H9 (cell line): Measurements from ENCODE around the gene HERC4. TPM values are rescaled to one million over a fixed set of nuclear protein-coding genes. Genes with fewer than 3 reads are reported as not detected.

Source experiments
- DNase-seq: peaks from one replicate; pipeline ENCODE4 v3.0.0-alpha.2; 2017
- H2AFZ ChIP-seq: one replicate; pipeline ENCODE4 v1.6.1; 2013; ENCODE audit warnings: mild to moderate bottlenecking, low read length, control low read depth, moderate library complexity
- H2AK5ac ChIP-seq: 2 replicates; pipeline ENCODE4 v1.6.1; 2013; ENCODE audit warnings: low read length, control low read depth, mixed read lengths; ENCODE audit not compliant: insufficient read length
- H2BK120ac ChIP-seq: one replicate; pipeline ENCODE4 v1.6.1; 2013; ENCODE audit warnings: low read depth, mild to moderate bottlenecking, low read length, control low read depth, inconsistent platforms; ENCODE audit not compliant: poor library complexity, severe bottlenecking
- H2BK12ac ChIP-seq: 2 replicates; pipeline ENCODE4 v1.6.1; 2013; ENCODE audit warnings: low read length, control low read depth, mixed read lengths, low read depth; ENCODE audit not compliant: insufficient read length
- H2BK15ac ChIP-seq: 2 replicates; pipeline ENCODE4 v1.6.1; 2013; ENCODE audit warnings: low read depth, low read length, control low read depth
- H2BK20ac ChIP-seq: one replicate; pipeline ENCODE4 v1.6.1; 2013; ENCODE audit warnings: low read depth, mild to moderate bottlenecking, low read length, control low read depth, inconsistent platforms; ENCODE audit not compliant: poor library complexity, severe bottlenecking
- H2BK5ac ChIP-seq: 2 replicates; pipeline ENCODE4 v1.6.1; 2013; ENCODE audit warnings: low read length, control low read depth, mixed read lengths; ENCODE audit not compliant: insufficient read length
- H3K14ac ChIP-seq: 2 replicates; pipeline ENCODE4 v1.6.1; 2013; ENCODE audit warnings: low read length, control low read depth; ENCODE audit not compliant: insufficient read depth
- H3K18ac ChIP-seq: 2 replicates; pipeline ENCODE4 v1.6.1; 2013; ENCODE audit warnings: low read depth, mild to moderate bottlenecking, mixed read lengths, low read length, control low read depth; ENCODE audit not compliant: insufficient read length
- H3K23ac ChIP-seq: 2 replicates; pipeline ENCODE4 v1.6.1; 2013; ENCODE audit warnings: low read length, control low read depth, mixed read lengths, low read depth; ENCODE audit not compliant: insufficient read length
- H3K23me2 ChIP-seq: 2 replicates; pipeline ENCODE4 v1.6.1; 2013; ENCODE audit warnings: low read depth, mild to moderate bottlenecking, mixed read lengths, low read length, control low read depth; ENCODE audit not compliant: insufficient read length, poor library complexity, severe bottlenecking
- H3K27ac ChIP-seq: 2 replicates; pipeline ENCODE4 v1.5.1; 2013; ENCODE audit warnings: low read length, control low read depth, mixed read lengths, low read depth; ENCODE audit not compliant: insufficient read length
- H3K27me3 ChIP-seq: 2 replicates; pipeline ENCODE4 v1.6.1; 2013; ENCODE audit warnings: low read length, control low read depth, inconsistent platforms; ENCODE audit not compliant: insufficient read depth
- H3K4ac ChIP-seq: 2 replicates; pipeline ENCODE4 v1.6.1; 2013; ENCODE audit warnings: low read depth, mild to moderate bottlenecking, control low read depth, inconsistent platforms, low read length, moderate library complexity
- H3K4me1 ChIP-seq: 2 replicates; pipeline ENCODE4 v1.6.1; 2013; ENCODE audit warnings: low read length, control low read depth, inconsistent platforms; ENCODE audit not compliant: insufficient read depth
- H3K4me2 ChIP-seq: 2 replicates; pipeline ENCODE4 v1.6.1; 2013; ENCODE audit warnings: low read length, control low read depth, mixed read lengths; ENCODE audit not compliant: insufficient read length, insufficient read depth
- H3K56ac ChIP-seq: 2 replicates; pipeline ENCODE4 v1.6.1; 2013; ENCODE audit warnings: low read depth, mild to moderate bottlenecking, mixed read lengths, low read length, control low read depth; ENCODE audit not compliant: insufficient read length
- H3K79me1 ChIP-seq: 2 replicates; pipeline ENCODE4 v1.6.1; 2013; ENCODE audit warnings: low read depth, mild to moderate bottlenecking, moderate library complexity, low read length, control low read depth, inconsistent platforms; ENCODE audit not compliant: insufficient read depth, poor library complexity, severe bottlenecking
- H3K79me2 ChIP-seq: 2 replicates; pipeline ENCODE4 v1.6.1; 2013; ENCODE audit warnings: low read length, control low read depth, inconsistent platforms; ENCODE audit not compliant: insufficient read depth
- H3K9ac ChIP-seq: 2 replicates; pipeline ENCODE4 v1.6.1; 2013; ENCODE audit warnings: low read length, control low read depth, mixed read lengths; ENCODE audit not compliant: insufficient read length; ENCODE audit errors: extremely low read depth
- H3K9me3 ChIP-seq: one replicate; pipeline ENCODE4 v1.6.1; 2013; ENCODE audit warnings: low read depth, low read length, inconsistent platforms; ENCODE audit not compliant: control insufficient read depth
- H3T11ph ChIP-seq: one replicate; pipeline ENCODE4 v1.6.1; 2013; ENCODE audit warnings: mild to moderate bottlenecking, low read length, control low read depth, inconsistent platforms
- H4K20me1 ChIP-seq: one replicate; pipeline ENCODE4 v1.6.1; 2013; ENCODE audit not compliant: control insufficient read depth, insufficient read length, insufficient read depth
- H4K5ac ChIP-seq: 2 replicates; pipeline ENCODE4 v1.6.1; 2013; ENCODE audit warnings: low read depth, mild to moderate bottlenecking, mixed read lengths, low read length, control low read depth; ENCODE audit not compliant: insufficient read length
- H4K8ac ChIP-seq: replicated peaks from 2 replicates; pipeline ENCODE4 v1.6.1; 2013; ENCODE audit warnings: low read length, control low read depth, mixed read lengths, low read depth; ENCODE audit not compliant: insufficient read length
- H4K91ac ChIP-seq: 2 replicates; pipeline ENCODE4 v1.6.1; 2013; ENCODE audit warnings: low read depth, mild to moderate bottlenecking, moderate library complexity, mixed read lengths, low read length, control low read depth; ENCODE audit not compliant: insufficient read length
- H3K27ac Mint-ChIP-seq, 3 experiments: 2 replicates in 2 of 3; 3 replicates in 1 of 3; pipeline ENCODE4 v1.8.0; 2020 to 2021; ENCODE audit warnings: mixed read lengths in 3 of 3, mild to moderate bottlenecking in 1 of 3, moderate library complexity in 1 of 3
- H3K27me3 Mint-ChIP-seq: 2 replicates; pipeline ENCODE4 v1.8.0; 2021; ENCODE audit warnings: low read depth, mild to moderate bottlenecking, moderate library complexity, mixed read lengths
- H3K36me3 Mint-ChIP-seq, 3 experiments: 2 replicates in 2 of 3; 3 replicates in 1 of 3; pipeline ENCODE4 v1.8.0; 2020 to 2021; ENCODE audit warnings: low read depth in 3 of 3, mixed read lengths in 3 of 3; ENCODE audit not compliant: insufficient read depth in 1 of 3
- H3K4me1 Mint-ChIP-seq, 2 experiments: 2 replicates each; pipeline ENCODE4 v1.8.0; 2020; ENCODE audit warnings: mixed read lengths in 2 of 2
- H3K4me3 Mint-ChIP-seq, 2 experiments: 2 replicates in 1 of 2; 3 replicates in 1 of 2; pipeline ENCODE4 v1.8.0; 2020 to 2021; ENCODE audit warnings: mild to moderate bottlenecking in 2 of 2, mixed read lengths in 2 of 2, moderate library complexity in 1 of 2
- H3K9me3 Mint-ChIP-seq, 2 experiments: 2 replicates in 1 of 2; 3 replicates in 1 of 2; pipeline ENCODE4 v1.8.0; 2020; ENCODE audit warnings: mild to moderate bottlenecking in 2 of 2, mixed read lengths in 2 of 2, moderate library complexity in 1 of 2
- WGBS: extraction: QIAGEN DNeasy Blood & Tissue Kit; methylation state at CpG from one replicate; pipeline ENCODE4 v1.1.7; 2013; ENCODE audit warnings: missing lambda C conversion rate, low lambda C conversion rate, mixed read lengths; ENCODE audit not compliant: insufficient read length; ENCODE audit errors: extremely low coverage; 5-methylcytosine and 5-hydroxymethylcytosine counted together
- total RNA-seq: library from RNA; stranded (reverse); gene quantifications from 2 replicates; pipeline ENCODE4 v1.2.1, GENCODE V29; 2021
- TF ChIP-seq, protein P1 (sequence below): fragments of 200-600 bp; sonication (generic); conservative IDR thresholded peaks from 3 replicates; pipeline ENCODE4 v1.8.0; 2021; ENCODE audit warnings: antibody characterized with exemption, mild to moderate bottlenecking

The HERC4 gene
- total RNA-seq, 1 experiment from 2014 or later, result 24.5 TPM

DNA sequence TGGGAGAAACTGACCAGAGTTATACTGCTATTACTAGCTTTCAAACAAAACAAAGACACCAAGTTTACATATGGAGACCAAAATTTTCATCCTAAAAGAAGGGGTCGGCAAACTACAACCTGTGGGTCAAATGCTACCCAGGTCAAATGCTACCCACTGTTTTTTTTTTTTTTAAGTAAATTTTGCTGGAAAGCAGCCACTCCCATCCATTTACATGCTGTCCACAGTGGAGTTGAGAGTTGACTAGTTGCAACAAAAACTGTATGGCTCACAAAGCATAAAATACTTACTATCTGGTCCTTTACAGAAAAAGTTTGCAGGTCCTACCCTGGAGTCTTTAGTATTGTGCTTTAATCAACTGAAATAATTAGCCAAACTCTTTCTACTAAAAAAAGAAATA is 99.2 kb downstream of the HERC4 start:
- Histone ChIP-seq H2BK15ac (no peak overlapping the region), H3K79me1 (no peaks in the 10 kb centered on the region), H3K23ac (no peak overlapping the region), H3K56ac (no peak overlapping the region), H3K27ac (no peak overlapping the region), H4K5ac (no peak overlapping the region), H2AFZ (no peak overlapping the region), H3K4me2 (no peak overlapping the region), H2AK5ac (no peak overlapping the region), H2BK120ac (no peak overlapping the region), H3K14ac (no peak overlapping the region), H3K4ac (no peak overlapping the region), H3K27me3 (no peaks in the 10 kb centered on the region), H3K79me2 (no peaks in the 10 kb centered on the region), H2BK5ac (no peak overlapping the region), H4K91ac (no peak overlapping the region), H2BK12ac (no peak overlapping the region), H3K23me2 (no peaks in the 10 kb centered on the region), H3K9ac (no peak overlapping the region), H3K9me3 (no peaks in the 10 kb centered on the region), H3K18ac (no peak overlapping the region), H3T11ph (no peak overlapping the region), H4K20me1 (no peaks in the 10 kb centered on the region), H4K8ac (no peak overlapping the region), H3K4me1 (peaks cover 8% of the 10 kb centered on the region; the same call in 1 of the 2 replicates), H2BK20ac (no peak overlapping the region)
- TF ChIP-seq, protein P1, sequence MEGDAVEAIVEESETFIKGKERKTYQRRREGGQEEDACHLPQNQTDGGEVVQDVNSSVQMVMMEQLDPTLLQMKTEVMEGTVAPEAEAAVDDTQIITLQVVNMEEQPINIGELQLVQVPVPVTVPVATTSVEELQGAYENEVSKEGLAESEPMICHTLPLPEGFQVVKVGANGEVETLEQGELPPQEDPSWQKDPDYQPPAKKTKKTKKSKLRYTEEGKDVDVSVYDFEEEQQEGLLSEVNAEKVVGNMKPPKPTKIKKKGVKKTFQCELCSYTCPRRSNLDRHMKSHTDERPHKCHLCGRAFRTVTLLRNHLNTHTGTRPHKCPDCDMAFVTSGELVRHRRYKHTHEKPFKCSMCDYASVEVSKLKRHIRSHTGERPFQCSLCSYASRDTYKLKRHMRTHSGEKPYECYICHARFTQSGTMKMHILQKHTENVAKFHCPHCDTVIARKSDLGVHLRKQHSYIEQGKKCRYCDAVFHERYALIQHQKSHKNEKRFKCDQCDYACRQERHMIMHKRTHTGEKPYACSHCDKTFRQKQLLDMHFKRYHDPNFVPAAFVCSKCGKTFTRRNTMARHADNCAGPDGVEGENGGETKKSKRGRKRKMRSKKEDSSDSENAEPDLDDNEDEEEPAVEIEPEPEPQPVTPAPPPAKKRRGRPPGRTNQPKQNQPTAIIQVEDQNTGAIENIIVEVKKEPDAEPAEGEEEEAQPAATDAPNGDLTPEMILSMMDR, result no peak
- no peak for DNase-seq
- H3K9me3 Mint-ChIP-seq, result peaks cover 10 to 16% of the 10 kb centered on the region in 2 experiments
- no CpG with 5 or more reads among the region's 1 CpG for WGBS
- peaks cover 22 to 23% of the 10 kb centered on the region in 2 experiments for H3K4me1 Mint-ChIP-seq
- peaks cover 42 to 67% (median 54%) of the 10 kb centered on the region in 3 experiments for H3K36me3 Mint-ChIP-seq
- no peaks in the 10 kb centered on the region for H3K27me3 Mint-ChIP-seq
- H3K4me3 Mint-ChIP-seq, result no peak overlapping the region; a peak in 1 of 5 replicates
- H3K27ac Mint-ChIP-seq, result peak overlapping the region in 1 of 3 experiments; percentile 95; a peak in 2 of 7 replicates
